Tibial nerve (tissue), 4 donors: ENCODE measurements around the gene MAN1A1. TPM values are rescaled to one million over a fixed set of nuclear protein-coding genes. Genes with fewer than 3 reads are reported as not detected.

Experiments
- DNase-seq, 2 donors: peaks; one replicate each; pipeline ENCODE4 v3.0.0-alpha.2; 2019; ENCODE audit warnings: low spot score in 2 of 2
- H3K27ac ChIP-seq, 4 donors: fragments of 200-600 bp; sonication (generic) in 3 of 4; one replicate each; pipeline ENCODE4 v1.5.1; 2017 to 2019; ENCODE audit warnings: mild to moderate bottlenecking in 1 of 4
- H3K27me3 ChIP-seq, 2 donors: fragments of 200-600 bp; sonication (generic) in 1 of 2; one replicate each; pipeline versions ENCODE4 v1.5.1 to v1.6.0; 2017 to 2019
- H3K36me3 ChIP-seq, 3 donors: fragments of 200-600 bp; sonication (generic); one replicate each; pipeline ENCODE4 v1.5.1; 2018 to 2019
- H3K4me1 ChIP-seq, 4 donors: fragments of 200-600 bp; sonication (generic) in 3 of 4; one replicate each; pipeline ENCODE4 v1.5.1; 2017 to 2019
- H3K4me3 ChIP-seq, 4 donors: fragments of 200-600 bp; sonication (generic) in 3 of 4; one replicate each; pipeline ENCODE4 v1.5.1; 2017 to 2019; ENCODE audit warnings: mild to moderate bottlenecking in 1 of 4, moderate library complexity in 1 of 4
- H3K9me3 ChIP-seq, 4 donors: fragments of 200-600 bp; sonication (generic) in 3 of 4; one replicate each; pipeline ENCODE4 v1.5.1; 2017 to 2019
- EP300 ChIP-seq, 2 donors: sonication (generic); formaldehyde crosslinking; IDR thresholded peaks; one replicate each; pipeline ENCODE4 v1.6.1; 2017; ENCODE audit warnings: antibody characterized with exemption in 2 of 2, mild to moderate bottlenecking in 1 of 2
- POLR2A ChIP-seq, 2 donors: fragments of 450-650 bp; IDR thresholded peaks; one replicate each; pipeline ENCODE4 v1.6.1; 2017; ENCODE audit warnings: antibody characterized with exemption in 2 of 2, mild to moderate bottlenecking in 2 of 2, moderate library complexity in 2 of 2
- WGBS, 2 donors: methylation state at CpG; one replicate each; pipeline ENCODE4 v1.1.5; 2018; 5-methylcytosine and 5-hydroxymethylcytosine counted together
- total RNA-seq, 4 donors: library from RNA; depleted of rRNA; stranded (reverse); fragments of >200 nt; gene quantifications; one replicate each; pipeline ENCODE4 v1.1.0, GENCODE V29; 2016
- TF ChIP-seq, protein P1 (sequence below), 5 experiments: fragments of 200-600 bp in 3 of 5; fragments of 450-650 bp in 2 of 5; sonication (generic) in 3 of 5; IDR thresholded peaks; one replicate each; pipeline ENCODE4 v1.5.1; 2016 to 2019; ENCODE audit warnings: antibody characterized with exemption in 5 of 5, mild to moderate bottlenecking in 3 of 5, moderate library complexity in 2 of 5

The MAN1A1 gene
- total RNA-seq, 4 donors from 2014 or later: 118 to 287 (median 154) TPM

DNA sequence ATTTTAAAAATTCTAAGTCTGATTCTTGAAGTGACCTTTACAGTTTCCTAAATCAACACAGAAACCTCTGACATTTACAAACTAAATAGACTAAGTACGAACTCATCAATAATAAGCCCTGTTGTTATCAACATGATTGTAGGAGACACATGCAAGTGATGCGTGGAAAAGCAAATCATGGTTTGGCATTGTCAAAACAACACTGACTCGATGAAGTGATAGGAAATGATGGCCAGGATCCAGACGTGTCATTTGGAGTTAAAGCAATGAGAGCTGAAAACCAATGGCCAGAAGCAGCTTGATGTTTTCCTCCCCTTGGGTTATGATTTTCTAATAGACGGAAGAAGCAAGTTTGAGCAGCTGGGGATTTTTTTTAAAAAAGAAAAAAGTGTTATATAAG, 153.7 kb downstream of the MAN1A1 start:
- TF ChIP-seq, protein P1, sequence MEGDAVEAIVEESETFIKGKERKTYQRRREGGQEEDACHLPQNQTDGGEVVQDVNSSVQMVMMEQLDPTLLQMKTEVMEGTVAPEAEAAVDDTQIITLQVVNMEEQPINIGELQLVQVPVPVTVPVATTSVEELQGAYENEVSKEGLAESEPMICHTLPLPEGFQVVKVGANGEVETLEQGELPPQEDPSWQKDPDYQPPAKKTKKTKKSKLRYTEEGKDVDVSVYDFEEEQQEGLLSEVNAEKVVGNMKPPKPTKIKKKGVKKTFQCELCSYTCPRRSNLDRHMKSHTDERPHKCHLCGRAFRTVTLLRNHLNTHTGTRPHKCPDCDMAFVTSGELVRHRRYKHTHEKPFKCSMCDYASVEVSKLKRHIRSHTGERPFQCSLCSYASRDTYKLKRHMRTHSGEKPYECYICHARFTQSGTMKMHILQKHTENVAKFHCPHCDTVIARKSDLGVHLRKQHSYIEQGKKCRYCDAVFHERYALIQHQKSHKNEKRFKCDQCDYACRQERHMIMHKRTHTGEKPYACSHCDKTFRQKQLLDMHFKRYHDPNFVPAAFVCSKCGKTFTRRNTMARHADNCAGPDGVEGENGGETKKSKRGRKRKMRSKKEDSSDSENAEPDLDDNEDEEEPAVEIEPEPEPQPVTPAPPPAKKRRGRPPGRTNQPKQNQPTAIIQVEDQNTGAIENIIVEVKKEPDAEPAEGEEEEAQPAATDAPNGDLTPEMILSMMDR (IDR thresholded peaks at IDR 0.05): no peak
- TF ChIP-seq EP300 (IDR thresholded peaks at IDR 0.05) (no peak), POLR2A (IDR thresholded peaks at IDR 0.05) (no peak)
- 67 to 68% methylated on average over 5 of the region's 5 CpGs for WGBS, 2 donors
- H3K4me1 ChIP-seq: no peaks in the 10 kb centered on the region

DNA sequence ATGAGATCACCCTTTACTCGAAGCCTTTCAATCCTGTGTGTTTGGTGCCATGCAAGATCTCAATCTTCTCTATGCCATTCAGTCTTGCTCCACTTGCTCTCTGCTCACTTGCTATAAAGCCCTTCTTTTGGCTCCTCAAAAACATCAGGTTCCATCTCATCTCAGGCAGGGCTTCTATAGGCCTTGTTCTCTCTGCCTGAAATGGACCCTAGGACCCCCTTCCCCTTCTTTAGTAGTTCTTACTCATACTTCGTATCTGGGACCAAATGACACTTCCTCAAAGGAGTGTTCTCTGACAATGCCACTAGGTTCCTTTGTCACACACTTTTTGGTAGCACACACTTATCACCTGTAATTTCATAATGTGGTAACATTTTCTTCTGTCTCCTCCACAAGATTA, 154.4 kb downstream of the MAN1A1 start:
- no peak for DNase-seq
- H3K27ac ChIP-seq: no peak overlapping the region
- H3K4me3 ChIP-seq: no peak overlapping the region
- 96% methylated on average over 2 of the region's 2 CpGs for WGBS, 2 donors
- no peaks in the 10 kb centered on the region for H3K27me3 ChIP-seq
- H3K9me3 ChIP-seq: no peaks in the 10 kb centered on the region
- peaks cover 0 to 65% (median 0%) of the 10 kb centered on the region in 3 donors for H3K36me3 ChIP-seq
- H3K4me1 ChIP-seq: no peaks in the 10 kb centered on the region
- TF ChIP-seq, protein P1 (IDR thresholded peaks at IDR 0.05): no peak
- TF ChIP-seq POLR2A (IDR thresholded peaks at IDR 0.05): no peak
- TF ChIP-seq EP300 (IDR thresholded peaks at IDR 0.05): no peak

More for the DNA sequence above, 153.7 kb downstream of the MAN1A1 start:
- H3K4me3 ChIP-seq: no peak overlapping the region
- peaks cover 0 to 68% (median 0%) of the 10 kb centered on the region in 3 donors for H3K36me3 ChIP-seq
- no peaks in the 10 kb centered on the region for H3K27me3 ChIP-seq
- H3K9me3 ChIP-seq: no peaks in the 10 kb centered on the region
- no peak overlapping the region for H3K27ac ChIP-seq
- DNase-seq: no peak

DNA sequence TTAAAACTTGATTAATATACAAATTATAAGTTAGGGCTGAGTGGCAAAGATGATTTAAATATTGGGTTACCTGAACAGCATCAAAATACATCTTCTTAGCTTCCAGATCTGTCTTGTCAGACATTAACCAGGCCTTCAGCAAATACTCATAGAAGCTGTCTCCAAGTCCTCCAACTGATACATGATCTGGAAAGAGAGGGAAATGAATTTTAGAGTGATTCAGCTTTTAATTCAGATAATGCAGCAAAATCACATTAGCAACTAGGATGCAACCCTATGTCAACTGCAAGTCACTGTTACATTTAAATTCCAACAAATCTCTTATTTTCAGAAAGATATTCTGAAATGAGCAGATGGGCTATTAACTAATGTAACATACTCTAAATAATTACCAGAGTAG, 155.9 kb downstream of the MAN1A1 start:
- no peak overlapping the region for H3K27ac ChIP-seq
- DNase-seq: no peak
- TF ChIP-seq POLR2A (IDR thresholded peaks at IDR 0.05): no peak
- H3K9me3 ChIP-seq: no peaks in the 10 kb centered on the region
- no peak overlapping the region for H3K4me3 ChIP-seq
- no peaks in the 10 kb centered on the region for H3K4me1 ChIP-seq
- H3K36me3 ChIP-seq: peaks cover 0 to 61% (median 0%) of the 10 kb centered on the region in 3 donors
- H3K27me3 ChIP-seq: no peaks in the 10 kb centered on the region

DNA sequence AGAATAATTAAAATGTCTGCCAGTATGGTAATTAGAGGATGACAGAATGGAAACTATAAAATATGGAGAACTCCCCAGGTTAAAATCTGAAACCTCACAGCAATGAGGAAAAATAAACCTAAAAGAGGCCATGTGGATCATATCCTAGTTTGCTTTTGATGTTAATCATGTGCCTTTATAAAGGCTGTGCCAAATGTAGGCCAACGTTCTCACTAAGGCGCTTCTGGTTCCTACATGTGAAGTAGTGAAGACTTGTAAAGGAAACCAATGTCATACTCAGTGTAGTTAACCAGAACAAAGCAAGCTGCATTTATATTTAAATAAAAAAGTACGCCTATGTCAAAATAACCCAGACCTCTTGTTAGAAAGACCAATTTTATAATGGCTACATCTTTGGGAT, 157.4 kb downstream of the MAN1A1 start:
- Histone ChIP-seq H3K36me3 (peaks cover 0 to 66% (median 0%) of the 10 kb centered on the region in 3 donors), H3K4me1 (no peaks in the 10 kb centered on the region), H3K27me3 (no peaks in the 10 kb centered on the region), H3K9me3 (no peaks in the 10 kb centered on the region), H3K4me3 (no peak overlapping the region), H3K27ac (no peak overlapping the region)
- WGBS, 2 donors: 82 to 88% methylated on average over 3 of the region's 3 CpGs
- no peak for TF ChIP-seq EP300 (IDR thresholded peaks at IDR 0.05)
- TF ChIP-seq POLR2A (IDR thresholded peaks at IDR 0.05): no peak
- TF ChIP-seq, protein P1 (IDR thresholded peaks at IDR 0.05): no peak
- no peak for DNase-seq

DNA sequence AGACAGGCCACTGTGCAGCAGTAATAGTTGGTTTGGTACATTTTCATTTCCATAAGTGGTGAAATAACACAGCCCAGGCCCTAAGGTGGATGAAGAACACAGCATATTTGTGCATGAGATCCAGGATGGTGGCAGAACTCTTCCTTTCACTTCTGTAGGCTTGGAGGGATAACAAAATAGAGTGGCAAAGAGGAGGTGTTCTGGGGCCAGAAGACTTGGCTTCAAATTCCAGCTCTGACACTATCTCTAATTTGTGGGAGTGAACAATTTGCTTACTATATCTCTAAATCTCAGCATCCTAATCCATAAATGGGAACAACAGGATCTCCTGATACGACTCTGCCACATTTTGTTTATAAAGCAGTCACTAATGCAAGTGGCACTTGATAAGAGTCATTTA, 159.4 kb downstream of the MAN1A1 start:
- no peak for TF ChIP-seq POLR2A (IDR thresholded peaks at IDR 0.05)
- no peak overlapping the region for H3K27ac ChIP-seq
- no peaks in the 10 kb centered on the region for H3K27me3 ChIP-seq
- H3K4me1 ChIP-seq: no peaks in the 10 kb centered on the region
- H3K4me3 ChIP-seq: no peak overlapping the region
- no peak for DNase-seq
- WGBS, 2 donors: 89 to 97% methylated on average over 1 of the region's 1 CpG
- H3K36me3 ChIP-seq: peaks cover 0 to 66% (median 0%) of the 10 kb centered on the region in 3 donors
- H3K9me3 ChIP-seq: no peaks in the 10 kb centered on the region

DNA sequence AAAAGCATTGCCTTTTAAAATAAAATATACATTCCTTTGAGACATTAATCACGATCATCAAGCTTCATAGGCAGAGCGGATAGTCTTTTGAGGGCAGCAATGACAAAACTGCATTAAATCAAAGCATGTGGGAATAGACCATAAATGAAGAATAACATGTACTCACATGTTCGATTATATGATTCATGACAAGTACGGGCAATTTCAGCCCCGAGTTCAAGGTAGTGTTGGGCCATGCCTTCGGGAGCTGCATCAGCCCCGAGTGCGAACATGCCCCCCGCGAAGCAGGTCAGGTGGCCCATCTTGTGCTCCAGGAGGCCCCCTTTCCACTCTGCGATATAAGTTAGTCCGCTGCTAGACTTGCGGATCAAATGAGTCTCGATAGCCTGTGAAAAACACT, 160.1 kb downstream of the MAN1A1 start:
- no peaks in the 10 kb centered on the region for H3K27me3 ChIP-seq
- 81% methylated on average over 14 of the region's 14 CpGs for WGBS, 2 donors
- H3K27ac ChIP-seq: no peak overlapping the region
- no peaks in the 10 kb centered on the region for H3K4me1 ChIP-seq
- DNase-seq: no peak
- H3K36me3 ChIP-seq: peaks cover 0 to 69% (median 0%) of the 10 kb centered on the region in 3 donors
- no peak overlapping the region for H3K4me3 ChIP-seq
- H3K9me3 ChIP-seq: no peaks in the 10 kb centered on the region
- TF ChIP-seq EP300 (IDR thresholded peaks at IDR 0.05): no peak
- TF ChIP-seq, protein P1 (IDR thresholded peaks at IDR 0.05): no peak
- no peak for TF ChIP-seq POLR2A (IDR thresholded peaks at IDR 0.05)
